Mononuclear cell (primary cell): ENCODE data around the gene CFAP161. TPM values are rescaled to one million over a fixed set of nuclear protein-coding genes. Genes with fewer than 3 reads are reported as not detected.

Source experiments
- H3K27me3 ChIP-seq: 2 replicates; pipeline ENCODE4 v1.6.0; 2011; ENCODE audit warnings: low read length, control low read depth; ENCODE audit not compliant: insufficient read depth
- H3K4me1 ChIP-seq: 2 replicates; pipeline ENCODE4 v1.5.1; 2011; ENCODE audit warnings: mild to moderate bottlenecking, low read length, control low read depth; ENCODE audit not compliant: insufficient read depth
- H3K4me3 ChIP-seq: 2 replicates; pipeline ENCODE4 v1.5.1; 2011; ENCODE audit warnings: mild to moderate bottlenecking, low read length, moderate library complexity
- H3K9me3 ChIP-seq: 2 replicates; pipeline ENCODE4 v1.5.1; 2011; ENCODE audit warnings: low read depth, mild to moderate bottlenecking, control low read depth, low read length
- total RNA-seq: library from RNA; depleted of rRNA; stranded (reverse); fragments of >200 nt; gene quantifications from one replicate; pipeline ENCODE4 v1.2.3, GENCODE V29; 2012

The CFAP161 gene
- total RNA-seq, 1 donor, result 3.7 TPM

DNA sequence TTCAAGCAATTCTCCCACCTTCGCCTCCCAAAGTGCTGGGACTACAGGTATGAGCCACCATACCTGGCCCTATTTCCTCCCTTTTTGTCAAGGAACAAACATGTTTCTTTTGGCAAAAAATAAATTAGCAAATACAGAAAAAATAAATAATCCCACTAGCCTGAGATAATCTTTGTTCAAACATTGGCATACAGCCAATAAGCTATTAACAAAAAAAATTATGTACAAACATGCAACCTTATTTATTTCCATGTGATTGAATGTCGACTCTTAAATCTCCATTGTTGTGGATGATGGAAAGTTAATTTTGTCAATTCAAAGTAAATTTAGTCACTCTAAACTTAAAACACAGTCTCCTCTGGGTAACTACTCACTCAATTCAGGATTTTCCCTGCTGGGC lies 44.3 kb downstream of the CFAP161 start:
- H3K9me3 ChIP-seq, result no peaks in the 10 kb centered on the region
- H3K27me3 ChIP-seq, result peaks cover 5% of the 10 kb centered on the region
- no peak overlapping the region for H3K4me3 ChIP-seq
- H3K4me1 ChIP-seq, result no peaks in the 10 kb centered on the region

DNA sequence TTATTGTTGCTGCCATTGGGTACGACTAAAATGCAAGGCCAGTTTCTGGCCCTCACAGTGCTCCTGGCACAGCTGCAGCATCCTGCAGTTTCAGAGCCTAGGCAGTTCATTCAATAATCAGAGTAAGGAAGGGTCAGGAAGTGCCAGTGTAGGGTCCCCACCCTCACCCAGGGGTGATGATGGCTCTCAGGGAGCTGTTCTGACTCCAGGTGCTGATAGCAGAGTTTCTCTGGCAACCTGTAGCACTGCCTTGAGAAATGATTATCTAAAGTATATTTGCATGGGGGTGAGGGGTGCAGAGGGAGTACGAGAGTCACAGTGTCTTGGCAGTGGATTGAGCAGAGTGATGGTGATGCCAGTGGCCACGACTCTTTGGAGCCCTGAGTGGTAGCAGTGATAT lies 47.1 kb downstream of the CFAP161 start:
- peaks cover 5% of the 10 kb centered on the region for H3K27me3 ChIP-seq
- no peaks in the 10 kb centered on the region for H3K4me1 ChIP-seq
- no peak overlapping the region for H3K4me3 ChIP-seq
- H3K9me3 ChIP-seq, result no peaks in the 10 kb centered on the region

DNA sequence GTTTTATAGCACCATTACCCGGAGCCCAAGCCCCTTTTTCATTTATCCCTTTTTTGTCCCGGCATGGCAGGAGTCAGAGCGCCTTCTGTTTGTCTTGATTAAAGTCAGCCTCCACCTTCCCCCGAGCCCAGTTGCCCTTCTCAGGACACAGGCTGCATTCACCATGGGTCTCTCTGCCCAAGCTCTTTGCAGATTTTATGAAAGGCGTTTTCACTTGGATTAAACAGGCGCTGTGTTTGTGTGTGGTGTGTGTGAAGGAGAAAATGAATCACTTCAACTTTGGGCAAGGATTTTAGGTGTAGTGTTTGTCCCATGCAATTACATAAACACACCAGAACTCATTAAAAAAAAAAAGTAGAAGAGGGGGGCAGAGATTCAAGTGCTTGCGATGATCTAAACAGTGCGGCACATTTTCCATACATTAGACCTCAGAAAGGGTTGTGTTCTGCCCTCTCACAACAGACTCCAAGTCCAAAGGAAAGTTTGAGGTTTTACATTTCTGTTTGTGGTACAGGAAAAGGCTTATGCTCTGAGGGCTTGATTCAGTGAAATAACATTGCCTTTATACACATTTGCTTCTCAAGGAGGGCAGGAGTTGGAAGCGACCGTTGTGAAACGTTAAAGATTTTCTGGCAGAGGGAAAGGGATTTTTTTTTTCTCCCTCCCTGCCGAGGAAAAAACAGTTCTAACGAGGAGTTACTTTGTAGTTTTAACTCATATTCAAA lies 48.1 kb downstream of the CFAP161 start:
- Histone ChIP-seq H3K9me3 (no peaks in the 10 kb centered on the region), H3K27me3 (peaks cover 5% of the 10 kb centered on the region)

DNA sequence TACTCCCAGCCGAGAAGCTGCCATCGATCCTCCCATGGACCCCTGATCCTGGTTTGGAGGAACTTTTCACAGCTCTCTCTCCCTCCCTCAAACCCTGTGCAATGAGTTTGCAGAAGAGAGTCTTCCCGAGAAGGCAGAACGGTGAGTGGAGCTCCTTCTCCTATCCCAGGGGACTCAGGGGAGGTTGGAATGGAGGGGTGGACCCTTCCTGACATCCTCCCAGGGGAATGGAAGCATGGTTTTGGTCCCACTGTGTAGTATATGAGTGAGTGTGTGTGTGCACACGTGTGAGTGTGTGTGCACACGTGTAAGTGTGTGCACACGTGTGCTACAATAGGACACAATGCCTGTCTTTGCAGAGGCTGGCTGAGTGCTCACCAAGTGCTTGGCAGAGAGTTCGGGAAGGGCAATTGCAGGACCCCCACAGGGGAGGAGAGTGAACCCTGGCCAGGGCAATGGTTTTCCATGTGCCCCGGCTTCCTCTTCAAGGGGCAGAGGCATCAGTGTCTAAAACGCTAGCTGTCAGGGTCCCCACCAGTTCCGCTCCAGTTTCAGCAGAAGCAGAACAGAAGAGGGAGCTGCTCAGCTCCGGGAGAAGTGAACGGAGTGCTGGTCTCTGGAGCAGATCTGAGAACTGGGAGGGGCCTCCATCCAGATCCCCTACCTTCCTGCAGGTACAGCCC lies 48.8 kb downstream of the CFAP161 start:
- Histone ChIP-seq H3K27me3 (peaks cover 5% of the 10 kb centered on the region), H3K4me3 (no peak overlapping the region), H3K9me3 (no peaks in the 10 kb centered on the region), H3K4me1 (no peaks in the 10 kb centered on the region)

More for the DNA sequence above, 48.1 kb downstream of the CFAP161 start:
- Histone ChIP-seq H3K4me3 (no peak overlapping the region), H3K4me1 (no peaks in the 10 kb centered on the region)

DNA sequence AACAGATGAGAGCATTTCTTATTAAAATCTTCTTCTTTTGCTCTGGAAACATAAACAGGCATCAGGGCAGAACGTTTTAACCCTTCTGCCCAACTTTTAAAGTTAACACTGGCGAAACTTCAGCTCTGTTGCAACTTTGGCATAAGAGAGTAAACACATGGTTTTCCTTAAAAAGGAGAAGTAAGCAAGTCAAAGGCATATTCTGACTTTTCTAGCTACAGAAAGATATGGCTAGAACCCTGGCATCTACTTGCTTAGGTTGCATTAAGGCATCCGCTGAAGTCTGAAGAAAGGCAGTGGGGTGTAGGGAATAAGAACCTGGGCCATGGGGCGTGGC lies 49.3 kb downstream of the CFAP161 start:
- no peaks in the 10 kb centered on the region for H3K4me1 ChIP-seq
- no peak overlapping the region for H3K4me3 ChIP-seq
- peaks cover 5% of the 10 kb centered on the region for H3K27me3 ChIP-seq
- H3K9me3 ChIP-seq, result no peaks in the 10 kb centered on the region

DNA sequence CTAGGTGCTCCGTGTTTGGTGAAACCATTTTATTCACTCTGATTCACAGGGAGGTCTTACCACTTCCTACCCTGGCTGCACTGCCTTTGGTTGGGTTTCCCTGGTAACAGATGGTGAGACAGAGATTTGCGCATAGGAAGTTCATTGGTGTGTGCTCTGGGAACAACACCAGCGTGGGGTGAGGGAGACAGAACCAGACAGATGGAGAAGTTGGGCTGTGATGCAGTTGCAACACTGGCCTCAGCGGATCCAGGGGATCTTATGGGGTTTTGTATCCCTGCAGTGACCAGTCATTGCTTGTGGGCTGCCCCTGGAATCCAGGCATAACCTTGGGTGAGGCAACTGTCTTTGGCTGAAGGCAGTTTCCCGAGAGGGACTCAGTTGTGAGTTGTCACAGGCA lies 50.1 kb downstream of the CFAP161 start:
- Histone ChIP-seq H3K4me1 (no peaks in the 10 kb centered on the region), H3K4me3 (no peak overlapping the region), H3K27me3 (peaks cover 5% of the 10 kb centered on the region), H3K9me3 (no peaks in the 10 kb centered on the region)

DNA sequence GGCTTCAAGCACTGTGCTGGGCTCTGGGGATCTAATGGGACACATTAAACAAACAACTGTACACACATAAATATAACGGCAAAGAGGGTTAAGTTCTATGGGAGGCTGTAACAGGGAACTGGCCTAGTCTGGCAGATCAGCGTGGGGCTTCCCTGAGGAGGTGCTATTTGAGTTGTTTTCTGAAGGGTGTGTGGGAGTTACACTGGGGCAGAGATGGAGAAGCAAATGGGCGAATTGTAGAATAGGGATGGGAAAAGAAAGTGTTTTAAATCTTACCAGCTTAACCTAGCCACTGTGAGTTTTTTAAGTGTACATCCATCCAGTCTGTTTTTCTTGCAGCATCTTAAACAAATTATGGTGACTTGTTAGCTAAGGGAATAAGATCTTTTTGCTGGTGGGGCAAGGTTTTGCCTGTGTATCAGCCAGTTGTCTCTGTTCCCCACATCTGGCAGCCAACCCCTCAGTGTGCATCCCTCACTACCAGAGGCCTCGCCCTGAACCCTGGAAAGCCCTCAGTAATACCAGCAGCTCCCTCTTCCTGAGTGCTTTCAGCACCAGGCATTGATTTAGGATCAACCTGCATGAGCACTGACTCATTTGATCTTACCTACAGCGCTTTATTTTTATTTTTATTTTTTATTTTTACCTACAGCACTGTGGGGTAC lies 51.7 kb downstream of the CFAP161 start:
- Histone ChIP-seq H3K27me3 (peaks cover 5% of the 10 kb centered on the region), H3K4me1 (no peaks in the 10 kb centered on the region), H3K4me3 (no peak overlapping the region), H3K9me3 (no peaks in the 10 kb centered on the region)

DNA sequence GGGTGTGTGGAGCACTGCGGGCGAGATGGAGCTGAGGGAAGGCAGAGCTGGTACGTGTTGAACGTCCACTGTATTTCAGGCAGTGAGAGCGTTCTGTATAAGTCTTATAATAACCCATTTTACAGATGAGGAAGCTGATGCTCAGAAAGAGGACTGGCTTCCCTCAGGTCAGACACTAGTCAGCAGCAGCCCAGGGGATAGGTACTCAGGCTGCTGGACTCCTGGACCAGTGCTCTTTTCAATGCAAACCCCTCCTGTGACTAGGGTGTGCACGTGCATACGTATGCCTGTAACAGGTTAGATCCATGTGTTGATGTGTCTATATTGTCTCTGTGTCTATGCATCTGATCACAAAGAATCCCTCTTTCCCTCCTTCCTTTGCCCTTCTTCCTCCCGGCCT lies 54.3 kb downstream of the CFAP161 start:
- H3K4me1 ChIP-seq, result no peaks in the 10 kb centered on the region
- H3K4me3 ChIP-seq, result no peak overlapping the region
- H3K9me3 ChIP-seq, result no peaks in the 10 kb centered on the region
- no peaks in the 10 kb centered on the region for H3K27me3 ChIP-seq

DNA sequence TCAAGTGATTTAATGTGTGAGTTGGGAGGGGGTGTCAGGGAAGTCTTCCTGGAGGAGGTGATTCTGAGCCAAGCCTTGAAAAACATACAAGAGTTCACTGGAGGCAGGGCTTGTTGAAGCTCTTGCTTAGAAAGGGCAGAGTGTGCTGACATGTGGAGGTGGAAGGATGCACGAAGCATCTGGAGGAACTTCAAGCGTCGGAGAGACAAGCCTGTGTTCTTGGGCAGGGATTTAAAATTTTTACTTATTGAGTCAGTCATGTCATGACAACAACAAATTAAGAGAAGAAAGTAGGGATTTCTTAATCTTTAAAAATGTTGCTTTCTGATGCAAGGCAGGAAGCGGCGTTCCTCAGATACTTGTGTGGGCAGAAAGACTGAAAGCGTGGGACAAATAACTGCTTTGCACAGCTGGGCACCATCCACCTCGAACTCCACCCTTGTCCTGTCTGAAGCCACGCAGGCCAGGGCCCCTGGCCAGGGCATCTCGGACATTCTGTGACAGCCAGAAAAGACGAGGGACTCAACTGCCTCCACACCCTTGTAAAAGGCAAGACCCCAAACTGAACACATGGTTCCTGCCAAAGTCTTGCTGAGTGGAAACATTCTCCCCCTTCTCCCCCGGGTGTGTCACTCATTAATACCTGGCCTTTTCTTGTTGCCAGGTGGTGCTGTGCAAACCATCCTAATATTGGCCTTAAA lies 55.7 kb downstream of the CFAP161 start:
- Histone ChIP-seq H3K4me3 (no peak overlapping the region), H3K4me1 (no peaks in the 10 kb centered on the region), H3K9me3 (no peaks in the 10 kb centered on the region), H3K27me3 (no peaks in the 10 kb centered on the region)

DNA sequence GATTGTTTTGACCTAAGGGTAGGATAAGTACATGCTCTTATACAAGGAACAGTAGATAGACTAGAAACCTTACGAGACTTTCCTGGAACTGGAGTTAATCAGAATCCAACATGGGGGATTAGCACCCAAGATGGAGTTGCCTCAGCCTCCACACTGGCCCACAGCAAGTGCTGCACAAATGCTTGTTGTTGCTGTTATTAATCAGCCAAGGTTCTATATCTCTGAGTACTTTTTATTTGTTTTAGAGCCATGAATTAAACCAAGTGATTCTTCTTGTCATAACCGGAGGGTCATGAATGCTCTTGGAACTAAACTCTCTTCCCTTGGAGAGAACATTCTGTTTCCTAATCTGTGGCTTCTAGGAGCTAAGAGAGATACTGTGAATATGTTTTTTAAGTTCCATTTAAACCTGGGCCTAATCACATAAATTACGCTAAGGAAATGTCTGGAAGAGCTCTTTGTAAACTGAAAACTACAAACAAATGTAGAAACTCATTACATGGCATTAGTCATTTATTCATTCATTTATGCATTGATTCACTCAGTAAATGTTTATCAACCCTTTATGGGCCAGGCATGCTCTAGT lies 56.9 kb downstream of the CFAP161 start:
- no peaks in the 10 kb centered on the region for H3K27me3 ChIP-seq
- H3K4me1 ChIP-seq, result no peaks in the 10 kb centered on the region
- H3K4me3 ChIP-seq, result no peak overlapping the region
- no peaks in the 10 kb centered on the region for H3K9me3 ChIP-seq

DNA sequence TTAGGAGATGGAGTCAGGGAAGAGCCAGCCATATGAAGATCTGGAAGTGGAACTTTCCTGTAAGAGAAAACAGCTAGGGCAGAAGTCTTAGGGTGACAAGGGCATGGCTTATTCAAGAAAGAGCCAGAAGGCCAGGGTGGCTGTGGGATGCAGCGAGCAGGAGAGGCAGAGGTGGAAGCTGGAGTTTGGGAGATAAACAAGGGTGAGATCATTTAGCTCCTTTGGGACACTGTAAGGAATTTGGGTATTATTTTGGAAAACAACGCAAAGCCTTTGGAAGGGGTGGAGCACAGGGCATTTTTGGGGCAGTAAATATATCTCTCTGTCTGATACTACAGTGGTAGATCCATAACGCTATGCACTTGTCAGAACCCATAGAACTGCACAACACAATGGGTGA lies 57.6 kb downstream of the CFAP161 start:
- H3K27me3 ChIP-seq, result no peaks in the 10 kb centered on the region
- H3K4me1 ChIP-seq, result no peaks in the 10 kb centered on the region
- H3K4me3 ChIP-seq, result no peak overlapping the region
- no peaks in the 10 kb centered on the region for H3K9me3 ChIP-seq

DNA sequence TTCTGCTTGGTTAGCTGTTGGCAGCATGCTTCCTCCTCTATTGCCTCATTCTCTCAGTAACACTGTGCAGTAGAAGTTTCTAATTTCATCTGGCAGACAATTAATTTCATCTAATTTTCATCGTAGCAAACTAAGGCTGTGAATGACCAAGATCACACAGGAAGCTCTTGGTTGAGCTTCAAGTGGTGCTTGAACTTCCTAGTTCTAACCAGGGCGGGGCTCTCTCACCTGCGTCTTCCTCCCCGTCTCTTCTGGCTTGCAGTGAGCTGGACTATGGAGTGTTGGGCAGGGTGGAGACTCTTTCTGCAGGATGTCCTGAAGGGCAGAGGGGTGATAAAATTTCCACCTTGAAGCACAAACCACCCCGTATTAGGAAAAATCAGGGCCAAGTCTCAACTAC lies 60.7 kb downstream of the CFAP161 start:
- Histone ChIP-seq H3K9me3 (no peaks in the 10 kb centered on the region), H3K4me3 (no peak overlapping the region), H3K27me3 (no peaks in the 10 kb centered on the region), H3K4me1 (no peaks in the 10 kb centered on the region)

DNA sequence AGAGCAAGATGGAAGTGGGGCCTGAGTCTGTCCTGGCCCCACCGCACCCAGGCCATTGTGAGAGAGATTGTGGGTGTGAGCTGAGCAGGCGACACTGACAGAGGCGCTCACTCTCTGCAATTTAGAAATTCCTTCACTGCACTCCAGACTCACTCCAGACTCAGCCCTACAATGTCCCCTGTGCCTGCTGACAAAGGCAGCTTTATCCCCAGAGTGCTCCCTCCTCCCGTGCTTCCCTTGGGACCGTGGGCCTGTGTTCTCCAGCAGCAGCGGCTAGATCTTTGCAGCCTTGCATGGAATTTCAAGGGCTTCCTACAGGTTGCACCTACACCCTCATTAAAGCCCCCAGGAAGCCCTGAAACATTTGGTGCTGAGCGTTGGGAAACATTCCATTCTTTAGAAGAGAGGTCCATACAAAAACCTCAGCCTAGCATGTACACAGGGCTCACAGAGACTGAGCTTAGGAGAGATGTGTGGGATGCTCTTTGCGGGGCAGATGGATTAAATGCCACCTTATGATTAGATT lies 61.3 kb downstream of the CFAP161 start:
- no peaks in the 10 kb centered on the region for H3K27me3 ChIP-seq
- H3K4me3 ChIP-seq, result no peak overlapping the region
- H3K9me3 ChIP-seq, result no peaks in the 10 kb centered on the region
- H3K4me1 ChIP-seq, result no peaks in the 10 kb centered on the region

DNA sequence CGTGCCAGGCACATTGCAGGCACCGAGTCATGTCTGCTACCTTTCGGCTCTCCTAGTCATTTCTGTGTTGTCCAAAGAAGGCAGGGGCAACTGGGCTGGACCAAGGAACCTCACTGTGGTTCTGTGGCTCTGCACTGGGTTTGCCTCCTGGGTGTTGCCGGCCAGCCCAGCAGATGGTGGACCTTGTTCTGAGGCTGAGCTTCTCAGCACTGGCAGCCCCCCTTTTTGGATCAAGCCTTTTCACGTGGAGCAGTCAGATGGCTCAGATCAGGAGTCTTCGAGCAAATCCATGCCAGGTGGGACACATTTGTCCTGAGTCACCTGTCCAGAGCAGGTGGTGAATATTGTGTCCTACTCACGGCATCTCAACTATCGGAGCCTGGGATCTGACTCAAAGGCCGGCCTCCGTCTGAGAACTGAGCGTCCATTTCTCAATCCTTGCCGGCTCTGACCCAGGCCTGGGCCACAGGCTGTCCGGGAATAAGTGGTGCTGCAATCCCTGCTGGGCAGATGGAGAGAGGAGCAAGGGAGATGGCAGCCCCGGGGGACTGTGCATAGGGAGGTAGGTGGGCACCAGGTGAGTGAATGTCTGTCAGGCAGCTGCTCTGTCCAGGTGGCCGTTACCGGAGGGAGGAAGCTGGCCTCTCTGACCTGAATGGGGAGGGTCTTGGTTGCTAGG lies 62.6 kb downstream of the CFAP161 start, which contains the start of gene IL16:
Gene IL16 (plus strand): TSS at position 304 of the 679 bp plus-strand sequence. CDS start 28,521 bp downstream, outside the sequence.
- Histone ChIP-seq H3K27me3 (no peaks in the 10 kb centered on the region), H3K9me3 (no peaks in the 10 kb centered on the region), H3K4me3 (no peak within 1 kb of the TSS), H3K4me1 (no peaks in the 10 kb centered on the region)
